Heart right ventricle (tissue), 16 donors: ENCODE measurements around the gene SPATA46. TPM values are rescaled to one million over a fixed set of nuclear protein-coding genes. Genes with fewer than 3 reads are reported as not detected.

ENCODE experiments used
- ATAC-seq, 8 donors: fragments of 200-7000 bp; cut with Tn5 transposase; one replicate each; pipeline ENCODE4 v1.9.1; 2020; ENCODE audit warnings: mild to moderate bottlenecking in 8 of 8, moderate library complexity in 8 of 8, moderate number of reproducible peaks in 1 of 8
- DNase-seq, 2 donors: peaks; one replicate each; pipeline ENCODE4 v3.0.0-alpha.2; 2020
- H3K27ac ChIP-seq, 10 donors: fragments of 200-600 bp; sonication (generic) in 2 of 10; one replicate each; pipeline versions ENCODE4 v1.5.0 to v1.8.0; 2020 to 2022; ENCODE audit warnings: mild to moderate bottlenecking in 3 of 10
- H3K27me3 ChIP-seq, 7 donors: fragments of 200-600 bp; one replicate each; pipeline ENCODE4 v1.8.0; 2021 to 2022; ENCODE audit warnings: mild to moderate bottlenecking in 2 of 7
- H3K36me3 ChIP-seq, 9 donors: fragments of 200-600 bp; sonication (generic) in 1 of 9; one replicate each; pipeline versions ENCODE4 v1.5.0 to v1.8.0; 2020 to 2022; ENCODE audit warnings: mild to moderate bottlenecking in 2 of 9
- H3K4me1 ChIP-seq, 9 donors: fragments of 200-600 bp; sonication (generic) in 1 of 9; one replicate each; pipeline versions ENCODE4 v1.5.0 to v1.8.0; 2020 to 2022; ENCODE audit warnings: mild to moderate bottlenecking in 4 of 9
- H3K4me3 ChIP-seq, 10 donors: fragments of 200-600 bp; sonication (generic) in 2 of 10; one replicate each; pipeline versions ENCODE4 v1.5.0 to v1.8.0; 2020 to 2022; ENCODE audit warnings: mild to moderate bottlenecking in 7 of 10, moderate library complexity in 2 of 10
- H3K9me3 ChIP-seq, 11 donors: fragments of 200-600 bp in 10 of 11; sonication (generic) in 2 of 11; one replicate each; pipeline versions ENCODE4 v1.5.0 to v1.8.0; 2013 to 2022; ENCODE audit warnings: mild to moderate bottlenecking in 2 of 11, control low read depth in 1 of 11, moderate library complexity in 1 of 11
- CTCF ChIP-seq, 9 donors: fragments of 200-600 bp; sonication (generic) in 2 of 9; IDR thresholded peaks; one replicate each; pipeline versions ENCODE4 v1.5.0 to v1.8.0; 2021 to 2022; ENCODE audit warnings: antibody characterized with exemption in 9 of 9, mild to moderate bottlenecking in 5 of 9, moderate library complexity in 1 of 9
- WGBS, 2 donors: extraction: QIAGEN DNeasy Blood & Tissue Kit; methylation state at CpG; one replicate each; pipeline ENCODE4 v1.1.7; 2013; ENCODE audit warnings: inconsistent platforms in 1 of 2; 5-methylcytosine and 5-hydroxymethylcytosine counted together
- intact Hi-C, 10 donors: fragments of 100-400 bp; cut with DNase I; formaldehyde crosslinking; loops; one replicate each; pipeline versions ENCODE4 v1.11.1 to v1.14.2; 2022
- long read RNA-seq, 3 donors: library from polyadenylated mRNA; unstranded; transcript quantifications; one replicate each; pipeline ENCODE4 v2.0.0, GENCODE V29; 2020 to 2021
- polyA plus RNA-seq, 2 donors: library from polyadenylated mRNA; stranded (reverse); fragments of 200-250 nt; gene quantifications; one replicate each; pipeline ENCODE4 v1.2.3, GENCODE V29; 2013
- total RNA-seq, 10 donors: library from RNA; stranded (reverse); fragmentation: NEBNext Ultra II Directional in 3 of 10; extraction: Animal tissue kit (Norgen Biotek cat#: 25700) in 3 of 10; gene quantifications; one replicate each; pipeline versions ENCODE4 v1.2.1 to v1.2.4, GENCODE V29; 2021 to 2023
- donor health status: Arrhythmogenic right ventricular cardiomyopathy.
- donor health status: ischemic (EF 13 %, LVEDD 7.1; RV severe dilation, severe dysfunction).
- donor health status: healthy with polysubstance abuse.
- donor health status: DM: no; HTN: yes; CAD: no.
- donor health status: DM: no; HTN: no; CAD: no.
- donor health status: ischemic (EF 25% LVEDD 6.9; RV normal size, moderate dysfunction).
- donor health status: ischemic (EF 25% LVEDD 5.7; RV mildly dilated, moderate dysfunction).
- donor health status: healthy.
- donor health status: DM: yes; HTN: yes; CAD: no.
- donor health status: Ischemic cardiomyopathy.
- donor health status: ischemic (EF 35%, LVEDD 5.7; RV mildly dilated, moderate dysfunction).
- donor health status: nonischemic (EF 11% LVEDD 7.7; RV severe dilation, severe dysfunction).
- donor health status: DM: yes; HTN: yes; CAD: no.
- donor health status: PGD.
- donor health status: ischemic (EF 29% LVEDD 5.4; RV normal size, mild dysfunction).
- donor health status: nonischemic (EF 23%, LVEDD 6.1; RV moderate dilation, normal function).

SPATA46 gene, protein sequence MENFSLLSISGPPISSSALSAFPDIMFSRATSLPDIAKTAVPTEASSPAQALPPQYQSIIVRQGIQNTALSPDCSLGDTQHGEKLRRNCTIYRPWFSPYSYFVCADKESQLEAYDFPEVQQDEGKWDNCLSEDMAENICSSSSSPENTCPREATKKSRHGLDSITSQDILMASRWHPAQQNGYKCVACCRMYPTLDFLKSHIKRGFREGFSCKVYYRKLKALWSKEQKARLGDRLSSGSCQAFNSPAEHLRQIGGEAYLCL
- total RNA-seq = not detected
- not detected for polyA plus RNA-seq
- long read RNA-seq, donor 1 = 0 reads
- long read RNA-seq, donor 2 = 0 reads
- long read RNA-seq, donor 3 = 0 reads

DNA sequence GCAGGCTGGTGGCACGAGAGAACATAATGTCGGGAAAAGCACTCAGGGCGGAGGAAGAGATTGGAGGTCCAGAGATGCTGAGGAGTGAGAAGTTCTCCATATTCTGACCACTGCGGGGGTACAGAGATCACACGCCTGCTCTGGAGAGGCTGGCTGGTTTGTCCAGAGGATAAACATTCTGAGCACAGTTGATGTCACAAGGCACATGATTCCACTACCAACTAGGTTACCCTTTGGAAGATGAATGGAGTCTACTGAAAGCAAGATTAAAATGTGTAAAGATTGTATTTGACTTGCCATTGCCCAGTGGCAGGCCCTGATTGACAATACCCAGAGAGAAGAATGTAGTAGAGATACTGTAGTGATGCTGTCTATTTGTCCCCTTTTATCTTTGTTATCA, at the start of gene SPATA46:
Gene SPATA46, minus strand, starts transcription at position 164 of the 400 bp plus-strand sequence. Its CDS starts 64 bp downstream, at position 100.
- DNase-seq = no peak
- ATAC-seq = no peak
- Histone ChIP-seq H3K9me3 (no peaks in the 10 kb centered on the region), H3K36me3 (no peaks in the 10 kb centered on the region), H3K27me3 (no peaks in the 10 kb centered on the region), H3K4me3 (no peak within 1 kb of the TSS), H3K27ac (no peak within 1 kb of the TSS), H3K4me1 (peaks cover 0 to 4% (median 0%) of the 10 kb centered on the region in 9 donors)
- 90 to 94% methylated on average over 5 of the region's 5 CpGs for WGBS, 2 donors
- intact Hi-C loops = no loop called here
- TF ChIP-seq CTCF (IDR thresholded peaks at IDR 0.05) = no peak

DNA sequence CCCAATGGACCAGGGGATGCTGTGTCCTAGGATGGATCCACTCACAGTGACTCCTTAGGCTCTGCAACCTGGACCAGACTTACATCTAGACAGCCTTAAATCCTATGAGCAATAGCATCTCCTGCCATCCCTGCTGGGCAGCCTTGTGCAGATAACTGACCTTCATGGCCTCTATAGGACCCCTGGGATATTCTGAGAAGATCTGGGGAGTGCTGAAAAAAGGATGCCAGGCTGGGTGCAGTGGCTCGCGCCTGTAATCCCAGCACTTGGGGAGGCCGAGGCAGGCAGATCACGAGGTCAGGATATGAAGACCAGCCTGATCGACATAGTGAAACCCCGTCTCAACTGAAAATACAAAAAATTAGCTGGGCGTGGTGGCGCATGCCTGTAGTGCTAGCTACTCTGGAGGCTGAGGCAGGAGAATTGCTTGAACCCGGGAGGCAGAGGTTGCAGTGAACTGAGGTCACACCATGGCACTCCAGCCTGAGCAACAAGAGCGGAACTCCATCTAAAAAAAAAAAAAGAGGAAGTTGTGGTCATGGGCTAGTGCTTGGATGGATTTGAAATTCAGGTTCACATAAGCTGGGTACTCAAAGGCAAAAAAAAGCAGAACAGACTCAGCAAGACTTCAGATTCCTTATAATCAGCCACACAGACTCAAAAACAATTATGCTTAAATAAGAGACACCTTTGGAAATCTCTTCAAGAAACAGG, 46.2 kb upstream of the SPATA46 start:
- ATAC-seq (peak in 1 of 8 donors; percentile 42), DNase-seq (no peak)
- Histone ChIP-seq H3K36me3 (no peaks in the 10 kb centered on the region), H3K27ac (no peak overlapping the region), H3K9me3 (peaks cover 0 to 9% (median 0%) of the 10 kb centered on the region in 11 donors), H3K4me1 (peaks cover 0 to 25% (median 0%) of the 10 kb centered on the region in 9 donors), H3K4me3 (no peak overlapping the region), H3K27me3 (no peaks in the 10 kb centered on the region)
- 82 to 90% methylated on average over 10 of the region's 10 CpGs for WGBS, 2 donors
- TF ChIP-seq CTCF (IDR thresholded peaks at IDR 0.05) = no peak
- intact Hi-C loops = loop anchor here in 1 of 10 donors (10.0 kb wide), 1 partner anchor 122 kb away; no protein-coding TSS in a partner anchor

GRCh38 chr1:162421258-162422164, 44.9 kb upstream of the SPATA46 start:
- intact Hi-C loops = loop anchor here in 1 of 10 donors (10.0 kb wide), 1 partner anchor 123 kb away; no protein-coding TSS in a partner anchor
- H3K27ac ChIP-seq = no peak overlapping the region
- H3K4me3 ChIP-seq = no peak overlapping the region
- 39 to 52% methylated on average over 5 of the region's 5 CpGs for WGBS, 2 donors
- DNase-seq = no peak
- TF ChIP-seq CTCF (IDR thresholded peaks at IDR 0.05) = no peak
- H3K36me3 ChIP-seq = no peaks in the 10 kb centered on the region
- H3K27me3 ChIP-seq = no peaks in the 10 kb centered on the region
- peaks cover 0 to 9% (median 0%) of the 10 kb centered on the region in 11 donors for H3K9me3 ChIP-seq
- peaks cover 0 to 25% (median 0%) of the 10 kb centered on the region in 9 donors for H3K4me1 ChIP-seq
- ATAC-seq = peak in 2 of 8 donors; percentile 34 to 35
